SK-N-MC (cell line): Measurements from ENCODE around the gene PTK7.

Experiments
- DNase-seq: peaks from one replicate; pipeline ENCODE4 v3.0.0-alpha.2; 2011; ENCODE audit warnings: low read depth, low spot score
- H3K27ac ChIP-seq: fragments of 200-600 bp; sonication (generic); 2 replicates; pipeline ENCODE4 v1.5.1; 2016; ENCODE audit warnings: mixed run types
- H3K36me3 ChIP-seq: fragments of 200-600 bp; sonication (generic); 2 replicates; pipeline ENCODE4 v1.6.1; 2017; ENCODE audit warnings: antibody characterized with exemption, low read length, mixed read lengths; ENCODE audit not compliant: insufficient read depth
- H3K4me3 ChIP-seq: fragments of 200-600 bp; sonication (generic); 2 replicates; pipeline ENCODE4 v1.5.1; 2016
- H3K9ac ChIP-seq: fragments of 200-600 bp; sonication (generic); 2 replicates; pipeline ENCODE4 v1.8.0; 2017; ENCODE audit warnings: mixed run types, mixed read lengths; ENCODE audit not compliant: insufficient read length
- H3K9me3 ChIP-seq: fragments of 200-600 bp; sonication (generic); 2 replicates; pipeline ENCODE4 v1.6.1; 2017; ENCODE audit warnings: low read depth, mild to moderate bottlenecking, antibody characterized with exemption, low read length, moderate library complexity, mixed read lengths
- EZH2 ChIP-seq: fragments of 200-600 bp; sonication (generic); IDR thresholded peaks from one replicate; pipeline ENCODE4 v1.6.1; 2017; ENCODE audit warnings: antibody characterized with exemption
- FOXP2 ChIP-seq: optimal IDR thresholded peaks from 2 replicates; pipeline ENCODE3; 2011; ENCODE audit warnings: mild to moderate bottlenecking, moderate library complexity; ENCODE audit not compliant: insufficient read depth; ENCODE audit errors: extremely low read length, control extremely low read depth
- POLR2AphosphoS5 ChIP-seq: IDR thresholded peaks from 2 replicates; pipeline ENCODE4 v1.6.1; 2012; ENCODE audit warnings: mild to moderate bottlenecking, low read depth, low read length, borderline replicate concordance

Gene PTK7

GRCh38 chr6:43185391-43185985 is 109.4 kb downstream of the PTK7 start:
- peak overlapping the region; percentile 32 for H3K9ac ChIP-seq

GRCh38 chr6:43186019-43186418 is 109.9 kb downstream of the PTK7 start:
- H3K9ac ChIP-seq = peak overlapping the region; percentile 32
- H3K36me3 ChIP-seq = no peaks in the 10 kb centered on the region
- TF ChIP-seq FOXP2 = no peak
- H3K9me3 ChIP-seq = no peaks in the 10 kb centered on the region
- no peak for DNase-seq
- H3K4me3 ChIP-seq = no peak overlapping the region
- H3K27ac ChIP-seq = no peak overlapping the region

More at GRCh38 chr6:43185391-43185985, 109.4 kb downstream of the PTK7 start:
- H3K4me3 ChIP-seq = no peak overlapping the region
- H3K9me3 ChIP-seq = no peaks in the 10 kb centered on the region
- DNase-seq = no peak
- H3K36me3 ChIP-seq = no peaks in the 10 kb centered on the region
- TF ChIP-seq POLR2AphosphoS5 = no peak
- TF ChIP-seq FOXP2 = no peak
- TF ChIP-seq EZH2 = no peak
- H3K27ac ChIP-seq = no peak overlapping the region

GRCh38 chr6:43186706-43187105 is 110.6 kb downstream of the PTK7 start:
- no peak for DNase-seq
- Histone ChIP-seq H3K9me3 (no peaks in the 10 kb centered on the region), H3K27ac (no peak overlapping the region), H3K4me3 (no peak overlapping the region), H3K9ac (no peak overlapping the region), H3K36me3 (no peaks in the 10 kb centered on the region)
- TF ChIP-seq POLR2AphosphoS5 (no peak), FOXP2 (no peak), EZH2 (no peak)

- TF ChIP-seq POLR2AphosphoS5 (no peak), EZH2 (no peak), FOXP2 (no peak)
- no peak overlapping the region for H3K27ac ChIP-seq
- no peaks in the 10 kb centered on the region for H3K36me3 ChIP-seq
- DNase-seq = no peak
- H3K4me3 ChIP-seq = no peak overlapping the region
- no peak overlapping the region for H3K9ac ChIP-seq
- no peaks in the 10 kb centered on the region for H3K9me3 ChIP-seq
These were observed 111.7 kb downstream of the PTK7 start for GRCh38 chr6:43187821-43188220.

- Histone ChIP-seq H3K27ac (no peak overlapping the region), H3K9ac (no peak overlapping the region), H3K36me3 (no peaks in the 10 kb centered on the region), H3K4me3 (no peak overlapping the region), H3K9me3 (no peaks in the 10 kb centered on the region)
- TF ChIP-seq POLR2AphosphoS5 (no peak), FOXP2 (no peak), EZH2 (no peak)
- no peak for DNase-seq
These were observed 112.3 kb downstream of the PTK7 start for GRCh38 chr6:43188426-43188825.

GRCh38 chr6:43189776-43190304 is 113.7 kb downstream of the PTK7 start:
- H3K9ac ChIP-seq = no peak overlapping the region
- no peak for DNase-seq
- H3K27ac ChIP-seq = no peak overlapping the region
- no peaks in the 10 kb centered on the region for H3K36me3 ChIP-seq
- TF ChIP-seq POLR2AphosphoS5 = no peak
- TF ChIP-seq EZH2 = no peak
- no peak for TF ChIP-seq FOXP2
- H3K4me3 ChIP-seq = no peak overlapping the region
- no peaks in the 10 kb centered on the region for H3K9me3 ChIP-seq

GRCh38 chr6:43192911-43193310 is 116.8 kb downstream of the PTK7 start:
- TF ChIP-seq EZH2 (no peak), POLR2AphosphoS5 (no peak), FOXP2 (no peak)
- no peaks in the 10 kb centered on the region for H3K36me3 ChIP-seq
- H3K4me3 ChIP-seq = no peak overlapping the region
- no peak overlapping the region for H3K27ac ChIP-seq
- DNase-seq = no peak
- H3K9me3 ChIP-seq = no peaks in the 10 kb centered on the region
- H3K9ac ChIP-seq = no peak overlapping the region

- DNase-seq = no peak
- H3K4me3 ChIP-seq = no peak overlapping the region
- no peak overlapping the region for H3K9ac ChIP-seq
- H3K9me3 ChIP-seq = no peaks in the 10 kb centered on the region
- TF ChIP-seq FOXP2 = no peak
- TF ChIP-seq EZH2 = no peak
- no peak for TF ChIP-seq POLR2AphosphoS5
- H3K27ac ChIP-seq = no peak overlapping the region
- H3K36me3 ChIP-seq = no peaks in the 10 kb centered on the region
These were observed 117.8 kb downstream of the PTK7 start for GRCh38 chr6:43193929-43194328.

- no peak for TF ChIP-seq POLR2AphosphoS5
- no peak for TF ChIP-seq EZH2
- no peak for TF ChIP-seq FOXP2
- no peak for DNase-seq
- no peak overlapping the region for H3K9ac ChIP-seq
- no peak overlapping the region for H3K4me3 ChIP-seq
- H3K36me3 ChIP-seq = no peaks in the 10 kb centered on the region
- no peaks in the 10 kb centered on the region for H3K9me3 ChIP-seq
- H3K27ac ChIP-seq = no peak overlapping the region
These were observed 120.2 kb downstream of the PTK7 start for GRCh38 chr6:43196337-43196736.
